HG03460 (cell line): ENCODE results near the gene WNT6.
A peak's percentile ranks its signal among the peaks of the same experiment; 100 is the strongest.

Source experiments
- ATAC-seq: cut with Tn5 transposase; IDR thresholded peaks from one replicate; pipeline ENCODE4 v1.9.1; 2021; ENCODE audit not compliant: unreplicated experiment

The WNT6 gene

DNA sequence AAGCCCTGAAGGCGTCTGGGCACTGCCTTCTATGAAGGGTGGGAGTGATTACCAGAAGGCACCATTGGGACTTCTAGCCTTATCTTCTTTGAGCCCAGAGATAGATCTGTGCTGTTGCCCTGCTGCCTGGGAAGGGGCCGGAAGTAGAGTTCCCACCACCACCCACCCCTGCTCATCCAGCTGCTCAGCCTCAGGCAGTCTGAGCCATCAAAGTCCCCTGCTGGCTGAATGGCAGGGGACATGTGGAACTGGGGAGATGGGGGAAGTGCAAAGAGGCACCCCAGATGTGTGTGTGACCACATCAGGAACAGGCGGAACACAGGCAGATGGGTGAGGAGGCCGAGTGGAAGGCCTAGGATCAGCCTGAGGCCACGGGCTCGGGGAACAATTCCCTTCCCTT, 17.7 kb downstream of the WNT6 start:
- ATAC-seq, result no peak

DNA sequence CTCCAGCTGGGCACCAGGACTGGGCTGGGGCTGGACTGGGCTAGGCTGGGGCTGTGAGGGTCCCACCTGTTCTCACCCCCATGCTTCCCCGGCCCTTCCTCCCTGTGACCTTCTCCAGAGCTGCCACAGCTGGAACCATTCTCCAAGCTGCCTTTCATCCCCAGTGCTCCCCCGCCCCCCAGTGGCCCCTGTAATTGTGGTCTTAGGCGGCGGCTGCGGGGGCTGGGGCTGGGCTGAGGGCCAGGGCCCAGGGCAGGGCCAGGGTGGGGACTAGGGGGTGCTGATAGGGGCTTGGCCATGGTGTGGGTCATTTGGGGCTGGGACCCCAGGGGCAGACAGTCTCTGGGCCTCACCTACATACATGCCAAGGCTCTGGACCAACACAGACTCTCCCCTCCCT, 18.3 kb downstream of the WNT6 start:
- no peak for ATAC-seq

- no peak for ATAC-seq
Measured at GRCh38 chr2:218878486-218878885, 18.9 kb downstream of the WNT6 start.

DNA sequence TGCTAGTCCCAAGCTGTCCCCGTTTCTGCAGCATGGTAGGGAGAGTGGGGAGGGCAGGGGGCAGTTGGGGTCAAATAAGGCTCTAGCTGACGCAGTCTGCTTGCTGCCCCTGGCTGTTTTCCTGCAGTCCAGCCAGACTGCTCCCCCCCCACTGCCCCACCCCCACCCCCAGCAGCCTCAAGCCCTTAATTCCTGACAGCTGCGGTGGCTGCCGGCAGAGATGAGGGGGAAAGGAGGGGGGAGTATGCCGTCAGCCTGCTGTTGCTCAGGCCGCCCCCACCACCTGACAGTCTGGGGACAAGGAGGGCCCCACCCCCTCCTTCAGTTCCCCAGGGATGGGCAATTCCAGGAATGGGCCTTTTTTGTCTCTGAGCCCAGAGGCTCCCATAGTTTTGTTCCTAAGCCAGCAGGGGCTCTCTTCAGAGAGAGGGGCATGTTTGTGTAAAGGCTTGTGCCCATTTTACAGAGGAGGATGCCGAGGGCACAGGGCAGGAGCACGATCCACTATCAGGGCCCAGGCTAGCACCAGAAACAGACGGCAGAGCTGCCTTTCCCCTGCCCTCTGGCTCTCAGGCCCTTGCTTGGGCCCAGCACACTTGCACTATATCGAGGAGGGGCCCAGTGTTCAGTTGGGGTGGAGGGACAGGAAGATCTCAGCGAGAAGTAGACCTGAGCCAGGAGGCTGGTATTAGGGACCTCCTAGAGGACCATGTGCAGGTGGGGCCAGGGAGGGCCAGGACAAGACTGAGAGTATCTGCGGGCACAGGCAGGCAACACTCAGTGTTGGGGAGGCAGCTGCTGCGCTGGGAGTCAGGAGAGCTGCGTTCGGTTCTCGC, 19.5 kb downstream of the WNT6 start:
- no peak for ATAC-seq

DNA sequence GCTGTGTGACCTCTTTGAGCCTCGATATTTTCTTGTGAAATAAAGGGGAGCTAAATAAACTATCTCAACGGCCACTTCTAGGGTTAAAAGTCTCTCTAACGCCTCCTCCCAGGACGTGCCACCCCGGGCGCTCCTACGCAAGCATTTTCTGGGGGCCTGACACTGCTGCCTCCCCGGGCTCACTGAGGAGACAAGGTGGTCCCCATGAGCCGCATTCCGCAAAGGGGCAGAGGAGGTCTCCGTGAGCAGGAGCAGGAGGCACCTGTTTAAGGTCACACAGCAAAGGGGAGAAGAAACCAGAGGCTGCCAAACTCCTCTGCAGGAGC, 20.1 kb downstream of the WNT6 start:
- ATAC-seq, result no peak

DNA sequence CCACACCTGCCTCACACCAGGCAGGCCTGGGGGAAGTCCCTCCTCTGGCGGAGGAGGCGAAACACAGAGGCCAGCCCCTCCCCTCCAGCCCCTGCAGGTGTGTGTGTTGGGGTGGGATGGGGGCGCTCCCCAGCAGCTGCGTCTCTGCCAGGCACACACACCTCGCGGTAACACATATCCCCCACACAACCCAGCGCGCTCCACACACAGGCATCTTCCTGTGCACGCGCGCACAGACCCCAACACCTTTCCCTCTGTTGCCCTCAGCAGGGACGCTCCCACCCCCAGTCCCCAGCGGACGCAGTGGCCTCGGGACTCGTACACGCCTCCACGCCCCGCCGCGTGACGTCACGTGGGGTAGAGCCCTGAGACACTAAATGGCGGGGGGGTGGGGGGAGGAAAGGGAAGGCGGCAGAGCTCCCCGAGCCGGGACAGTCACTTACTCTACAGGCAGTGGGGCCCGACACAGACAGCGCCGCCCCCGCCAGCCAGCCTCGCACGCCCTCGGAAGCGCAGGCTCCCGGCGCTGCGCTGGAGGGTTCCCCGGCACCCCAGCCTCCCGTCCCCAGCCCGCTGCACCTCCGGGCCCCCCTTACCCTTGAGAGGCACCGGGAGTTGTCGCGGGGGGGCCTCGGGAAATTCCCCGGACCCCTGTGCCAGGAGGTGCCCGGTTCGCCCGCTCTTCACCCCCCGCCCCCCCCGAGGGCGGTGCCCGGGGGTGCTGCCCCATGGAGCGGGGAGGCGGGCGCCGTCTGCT, 20.7 kb downstream of the WNT6 start, which contains the start of gene WNT10A:
WNT10A (plus strand) TSS at position 751 of the 757 bp plus-strand sequence. CDS start 144 bp downstream, outside the sequence.
- ATAC-seq, result peak; percentile 70

DNA sequence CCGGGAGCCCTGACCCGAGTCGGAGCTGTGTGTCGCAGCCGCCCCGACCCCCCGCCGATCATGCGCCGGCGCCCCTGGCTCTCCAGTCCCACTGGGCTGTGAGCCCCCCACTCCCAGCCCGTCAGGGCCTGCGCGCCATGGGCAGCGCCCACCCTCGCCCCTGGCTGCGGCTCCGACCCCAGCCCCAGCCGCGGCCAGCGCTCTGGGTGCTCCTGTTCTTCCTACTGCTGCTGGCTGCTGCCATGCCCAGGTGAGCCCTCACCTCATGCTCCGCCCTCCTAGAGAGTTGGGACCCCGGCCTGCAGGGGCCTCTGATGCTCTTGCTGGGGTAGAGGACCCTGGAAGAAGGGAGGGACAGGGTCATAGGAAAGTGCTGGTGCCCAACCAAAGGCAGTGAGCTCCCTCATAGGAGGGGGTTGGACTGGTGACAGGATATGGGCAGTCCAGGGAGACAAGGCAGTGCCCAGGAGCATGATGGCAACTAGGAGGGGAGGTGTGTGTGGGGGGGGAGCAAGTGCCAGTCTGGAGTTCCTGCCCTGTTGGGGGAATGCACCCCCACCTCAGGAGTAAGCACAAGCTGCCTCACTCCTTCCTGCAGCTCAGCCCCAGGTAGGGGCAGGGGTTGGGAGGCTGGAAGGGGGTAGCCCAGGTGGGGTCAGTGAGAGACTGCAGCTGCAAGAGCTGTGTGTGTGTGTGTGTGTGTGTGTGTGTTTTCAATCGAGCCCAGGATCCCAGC, 21.4 kb downstream of the WNT6 start:
- no peak for ATAC-seq

- no peak for ATAC-seq
Measured at GRCh38 chr2:218881744-218882460, 22.3 kb downstream of the WNT6 start.

GRCh38 chr2:218882461-218882816, 22.8 kb downstream of the WNT6 start:
- no peak for ATAC-seq

DNA sequence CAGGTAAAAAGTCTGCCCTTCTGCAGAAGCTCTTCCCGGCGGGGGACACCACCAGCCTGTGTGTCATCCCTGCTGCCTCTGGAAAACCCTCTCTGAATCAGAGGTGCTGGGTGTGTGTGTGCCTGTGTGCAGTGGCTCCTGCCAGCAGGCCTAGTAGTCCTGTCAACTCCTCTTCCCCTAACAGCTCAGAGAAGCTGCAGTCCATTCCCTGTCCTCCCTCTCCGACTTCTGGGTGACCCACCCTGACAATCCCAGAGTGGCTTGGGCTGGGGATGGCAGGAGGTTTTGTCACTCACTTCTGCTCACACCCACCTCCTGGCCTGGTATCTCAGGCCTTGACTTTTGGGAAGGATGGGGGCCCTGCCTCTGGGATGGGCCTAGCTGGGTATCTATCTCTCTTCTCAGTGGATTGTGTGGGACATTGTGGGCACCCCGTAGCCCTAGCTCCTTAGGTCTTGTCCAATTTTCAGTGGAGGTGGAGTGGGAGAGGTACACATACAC, 23.3 kb downstream of the WNT6 start:
- ATAC-seq, result no peak

- no peak for ATAC-seq
Measured at GRCh38 chr2:218883491-218884490, 24.2 kb downstream of the WNT6 start.

- ATAC-seq, result no peak
Measured at GRCh38 chr2:218884519-218884918, 24.9 kb downstream of the WNT6 start.

DNA sequence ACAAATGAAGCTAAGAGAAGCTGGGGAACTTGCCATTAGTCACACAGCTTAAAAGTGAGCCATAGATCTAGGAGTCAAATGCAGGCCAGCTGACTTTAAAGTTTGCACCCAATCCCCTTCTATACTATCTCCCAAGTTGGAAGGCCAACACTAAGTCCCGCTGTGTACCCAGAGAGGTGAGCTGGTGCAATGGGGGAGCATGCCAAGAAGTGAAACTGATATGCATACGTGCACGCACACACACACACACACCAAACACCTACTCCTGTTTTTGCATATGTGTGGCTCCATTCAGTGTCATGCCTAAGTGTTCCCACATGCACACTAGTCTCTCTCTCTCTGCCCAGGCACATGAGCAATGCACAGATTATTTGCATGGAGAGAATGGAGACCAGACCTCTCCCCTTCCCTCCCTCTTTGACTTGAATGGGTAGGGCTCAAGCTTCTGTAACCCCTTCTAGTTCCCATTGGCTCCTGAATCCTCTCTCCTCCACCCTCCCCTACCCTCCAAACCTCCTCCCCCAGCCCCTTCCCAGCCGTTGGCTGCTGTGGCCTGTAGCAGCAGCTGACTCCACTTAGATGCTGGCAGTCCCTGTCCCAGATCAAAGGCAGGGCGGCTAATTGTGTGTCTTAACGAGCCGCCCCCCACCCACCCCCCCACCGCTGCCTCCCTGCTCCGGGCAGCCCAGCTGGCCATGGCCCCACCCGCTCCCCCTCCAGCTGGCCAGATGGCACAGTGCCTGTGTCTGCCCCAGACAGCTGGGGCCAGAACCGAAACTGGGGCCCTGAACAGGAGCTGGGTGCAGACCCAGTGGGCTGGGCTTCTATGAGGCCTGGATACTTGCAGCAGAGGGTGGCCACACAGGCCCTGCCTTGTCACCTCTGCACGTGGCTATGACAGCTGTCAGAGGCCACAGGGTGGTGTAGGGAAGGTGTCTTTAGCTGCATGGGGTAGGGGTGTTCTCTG, 26.7 kb downstream of the WNT6 start:
- peak; percentile 61 for ATAC-seq

- ATAC-seq, result no peak
Measured at GRCh38 chr2:218887079-218887478, 27.5 kb downstream of the WNT6 start.

DNA sequence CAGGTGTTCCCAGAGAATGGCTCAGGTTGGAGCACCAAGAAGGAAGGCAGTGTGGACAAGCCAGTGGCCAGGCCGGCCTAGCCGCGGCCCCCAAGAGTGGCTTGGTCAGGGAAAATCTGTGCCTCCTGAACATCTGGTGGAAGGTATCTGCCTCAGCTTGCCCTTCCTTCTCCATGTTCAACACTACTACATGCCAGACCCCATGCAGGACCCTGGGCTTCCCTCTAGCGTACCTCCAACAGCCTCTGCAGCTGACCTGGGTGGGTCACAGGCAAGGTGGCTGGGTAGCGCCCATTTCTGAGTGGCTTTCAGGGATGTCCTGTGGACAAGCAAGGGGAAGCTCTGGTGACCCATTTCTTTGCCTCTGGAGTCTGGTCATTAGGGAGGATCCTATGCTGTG, 28.7 kb downstream of the WNT6 start:
- ATAC-seq, result no peak

DNA sequence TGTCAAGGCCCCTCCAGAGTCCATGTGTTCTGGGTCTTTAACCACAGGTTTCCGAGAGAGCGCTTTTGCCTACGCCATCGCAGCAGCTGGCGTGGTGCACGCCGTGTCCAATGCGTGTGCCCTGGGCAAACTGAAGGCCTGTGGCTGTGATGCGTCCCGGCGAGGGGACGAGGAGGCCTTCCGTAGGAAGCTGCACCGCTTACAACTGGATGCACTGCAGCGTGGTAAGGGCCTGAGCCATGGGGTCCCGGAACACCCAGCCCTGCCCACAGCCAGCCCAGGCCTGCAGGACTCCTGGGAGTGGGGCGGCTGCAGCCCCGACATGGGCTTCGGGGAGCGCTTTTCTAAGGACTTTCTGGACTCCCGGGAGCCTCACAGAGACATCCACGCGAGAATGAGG, 30.3 kb downstream of the WNT6 start:
- no peak for ATAC-seq

DNA sequence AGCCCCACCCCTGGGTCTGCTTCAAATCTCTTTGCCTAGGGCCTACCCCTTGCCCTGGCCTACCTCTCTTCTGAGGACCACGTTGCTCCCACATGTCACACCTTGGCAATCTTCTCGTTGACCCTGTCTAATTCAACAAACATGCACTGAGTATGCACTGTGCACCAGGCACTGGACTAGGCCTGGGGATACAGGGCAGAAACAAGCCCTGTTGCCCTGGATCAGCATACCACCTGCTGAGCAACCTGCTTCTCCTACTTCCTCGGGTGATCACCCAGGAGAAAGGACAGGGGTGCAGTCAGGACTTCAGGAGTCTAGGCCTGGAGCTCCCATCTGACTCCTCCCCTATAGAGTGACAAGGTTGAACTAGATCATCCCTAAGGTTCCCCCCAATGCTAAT, 30.8 kb downstream of the WNT6 start:
- no peak for ATAC-seq

DNA sequence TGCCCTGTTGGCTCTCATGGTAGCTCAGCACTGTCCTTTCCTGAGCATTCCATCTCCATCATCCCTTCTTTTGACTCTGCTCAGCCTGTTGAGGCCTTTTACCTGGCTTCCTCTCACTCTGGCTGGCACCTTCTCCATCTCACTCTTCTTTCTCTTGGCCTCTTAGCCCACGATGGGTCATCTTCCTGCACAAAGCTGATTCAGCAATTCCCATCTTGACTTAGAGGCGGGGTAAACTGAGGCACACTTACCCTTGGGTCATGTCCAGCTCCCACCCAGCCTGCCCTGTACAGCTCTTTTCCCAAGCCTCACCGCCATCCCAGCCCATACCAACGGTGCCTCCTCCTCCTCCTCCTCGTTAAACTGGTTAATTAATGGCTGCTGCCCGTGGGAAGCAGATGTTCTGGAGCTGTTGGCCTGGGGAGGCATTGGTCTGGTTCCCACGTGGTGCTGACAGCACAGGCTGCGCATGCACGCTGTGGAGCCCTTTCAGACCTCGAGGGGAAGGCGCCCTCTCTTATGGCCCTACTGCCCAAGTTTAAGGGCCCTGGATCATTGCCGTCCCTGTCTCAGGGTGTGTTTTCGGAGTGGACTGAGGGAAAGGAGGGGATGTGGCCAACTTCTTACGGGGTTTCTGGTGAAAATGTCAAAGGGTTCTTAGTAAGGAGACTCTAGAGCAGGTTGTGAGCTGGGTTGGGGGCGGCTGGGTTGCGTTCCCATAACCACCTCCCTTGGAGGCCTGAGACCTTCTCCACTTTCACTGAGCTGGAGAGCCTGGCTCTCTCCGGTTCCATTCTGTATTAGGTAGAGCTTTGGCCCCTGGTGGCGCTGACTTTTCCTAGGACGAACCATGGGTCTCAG, 31.9 kb downstream of the WNT6 start:
- no peak for ATAC-seq
